Measurements from ENCODE around the gene POLG2. TPM values are rescaled to one million over a fixed set of nuclear protein-coding genes. Genes with fewer than 3 reads are reported as not detected.

POLG2 gene
- total RNA-seq, 3 donors from 2014 or later = 10.8 to 13.5 (median 11.8) TPM

DNA sequence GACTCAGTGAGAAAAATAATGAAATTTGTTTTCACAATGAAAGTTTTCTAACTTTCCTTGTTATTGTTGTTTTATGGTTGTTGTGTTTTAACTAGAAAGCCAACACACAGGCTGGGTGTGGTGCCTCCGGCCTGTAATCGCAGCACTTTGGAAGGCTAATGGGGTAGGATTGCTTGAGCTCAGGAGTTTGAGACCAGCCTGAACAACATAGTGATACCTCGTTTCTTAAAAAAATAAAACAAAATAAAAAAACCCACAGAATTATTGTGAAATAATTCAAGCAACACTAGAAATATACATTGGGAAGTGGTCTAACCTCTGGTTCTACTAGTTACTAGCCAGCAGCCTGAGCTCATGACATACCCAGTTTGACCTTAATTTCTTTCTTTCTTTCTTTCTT lies 47.3 kb downstream of the POLG2 start:
- H3K4me3 ChIP-seq = no peak overlapping the region
- no peaks in the 10 kb centered on the region for H3K36me3 ChIP-seq (ENCODE audit: low read depth)
- intact Hi-C loops (cut with DNase I, micrococcal nuclease) = no loop called here
- peaks cover 3% of the 10 kb centered on the region for H3K4me1 ChIP-seq (ENCODE audit: low read depth)
- DNase-seq = no peak
- ATAC-seq = no peak
- TF ChIP-seq, protein P1, sequence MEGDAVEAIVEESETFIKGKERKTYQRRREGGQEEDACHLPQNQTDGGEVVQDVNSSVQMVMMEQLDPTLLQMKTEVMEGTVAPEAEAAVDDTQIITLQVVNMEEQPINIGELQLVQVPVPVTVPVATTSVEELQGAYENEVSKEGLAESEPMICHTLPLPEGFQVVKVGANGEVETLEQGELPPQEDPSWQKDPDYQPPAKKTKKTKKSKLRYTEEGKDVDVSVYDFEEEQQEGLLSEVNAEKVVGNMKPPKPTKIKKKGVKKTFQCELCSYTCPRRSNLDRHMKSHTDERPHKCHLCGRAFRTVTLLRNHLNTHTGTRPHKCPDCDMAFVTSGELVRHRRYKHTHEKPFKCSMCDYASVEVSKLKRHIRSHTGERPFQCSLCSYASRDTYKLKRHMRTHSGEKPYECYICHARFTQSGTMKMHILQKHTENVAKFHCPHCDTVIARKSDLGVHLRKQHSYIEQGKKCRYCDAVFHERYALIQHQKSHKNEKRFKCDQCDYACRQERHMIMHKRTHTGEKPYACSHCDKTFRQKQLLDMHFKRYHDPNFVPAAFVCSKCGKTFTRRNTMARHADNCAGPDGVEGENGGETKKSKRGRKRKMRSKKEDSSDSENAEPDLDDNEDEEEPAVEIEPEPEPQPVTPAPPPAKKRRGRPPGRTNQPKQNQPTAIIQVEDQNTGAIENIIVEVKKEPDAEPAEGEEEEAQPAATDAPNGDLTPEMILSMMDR (IDR thresholded peaks at IDR 0.05) = no peak
- no peaks in the 10 kb centered on the region for H3K9me3 ChIP-seq

DNA sequence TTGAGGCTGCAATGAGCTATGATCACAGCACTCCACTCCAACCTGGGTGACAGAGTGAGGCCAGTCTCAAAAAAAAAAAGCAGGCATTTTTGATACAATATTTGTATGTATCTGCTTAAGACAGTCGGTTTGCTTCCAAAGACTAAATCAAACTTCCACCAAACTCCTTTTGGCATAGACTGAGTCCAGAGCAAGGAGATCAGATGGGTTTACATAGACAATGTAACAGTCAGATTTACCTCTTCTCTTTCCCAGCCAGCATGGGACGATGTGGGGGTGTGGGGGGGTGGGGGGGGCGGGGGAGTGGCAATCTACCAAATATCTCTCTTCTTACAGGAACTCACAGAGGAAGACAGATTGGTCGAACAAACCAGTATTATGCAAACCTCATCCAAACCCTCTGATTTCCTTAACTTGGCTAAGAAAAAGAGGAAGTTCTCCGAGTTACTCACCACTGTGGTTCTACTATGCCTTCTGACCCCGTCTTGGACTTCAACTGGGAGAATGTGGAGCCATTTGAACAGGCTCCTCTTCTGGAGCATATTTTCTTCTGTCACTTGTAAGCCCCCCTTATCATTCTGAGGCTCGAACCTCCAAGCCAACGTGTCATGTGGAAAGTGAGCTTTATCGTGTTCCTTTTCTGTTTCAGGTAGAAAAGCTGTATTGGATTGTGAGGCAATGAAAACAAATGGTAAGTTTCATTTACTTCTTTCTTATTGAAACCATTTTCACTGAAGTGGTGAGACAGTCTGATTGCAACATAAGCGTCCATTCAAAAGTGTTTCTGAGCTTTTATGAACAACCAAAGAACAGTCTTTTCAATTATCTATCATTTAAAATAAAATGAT lies 48.0 kb downstream of the POLG2 start, which contains the start of gene MILR1:
TSS of gene MILR1 (plus strand) at position 451 of the 848 bp plus-strand sequence. CDS start at position 505, 54 bp downstream.
- ATAC-seq (peak; percentile 95), DNase-seq (peak in 1 of 3 donors; percentile 45)
- Histone ChIP-seq H3K36me3 (ENCODE audit: low read depth) (no peaks in the 10 kb centered on the region), H3K4me1 (ENCODE audit: low read depth) (peaks cover 3% of the 10 kb centered on the region), H3K4me3 (no peak within 1 kb of the TSS), H3K9me3 (no peaks in the 10 kb centered on the region)
- TF ChIP-seq, protein P1 (IDR thresholded peaks at IDR 0.05) = no peak
- intact Hi-C loops (cut with DNase I, micrococcal nuclease) = no loop called here

DNA sequence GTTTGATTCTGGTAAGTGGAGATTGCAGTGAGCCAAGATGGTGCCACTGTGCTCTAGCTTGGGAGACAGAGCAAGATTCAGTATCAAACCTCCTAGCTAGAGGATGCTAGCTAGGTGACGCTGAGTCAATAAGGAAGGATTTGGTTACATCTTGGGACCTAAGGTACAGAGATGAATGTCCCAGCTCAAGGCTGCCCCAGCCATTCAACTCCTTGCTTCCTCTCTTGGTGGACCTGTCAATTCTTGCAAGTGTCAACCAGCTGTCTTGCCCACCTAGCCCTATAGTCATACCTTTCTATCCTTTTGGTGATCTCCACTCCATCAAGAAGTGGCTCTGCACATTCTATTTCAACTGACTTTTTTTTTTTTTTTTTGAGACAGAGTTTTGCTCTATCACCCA lies 49.3 kb downstream of the POLG2 start:
- DNase-seq (no peak), ATAC-seq (no peak)
- H3K4me1 ChIP-seq (ENCODE audit: low read depth) = peaks cover 3% of the 10 kb centered on the region
- H3K4me3 ChIP-seq = no peak overlapping the region
- H3K36me3 ChIP-seq (ENCODE audit: low read depth) = no peaks in the 10 kb centered on the region
- TF ChIP-seq, protein P1 (IDR thresholded peaks at IDR 0.05) = no peak
- intact Hi-C loops (cut with DNase I, micrococcal nuclease) = no loop called here
- H3K9me3 ChIP-seq = no peaks in the 10 kb centered on the region

DNA sequence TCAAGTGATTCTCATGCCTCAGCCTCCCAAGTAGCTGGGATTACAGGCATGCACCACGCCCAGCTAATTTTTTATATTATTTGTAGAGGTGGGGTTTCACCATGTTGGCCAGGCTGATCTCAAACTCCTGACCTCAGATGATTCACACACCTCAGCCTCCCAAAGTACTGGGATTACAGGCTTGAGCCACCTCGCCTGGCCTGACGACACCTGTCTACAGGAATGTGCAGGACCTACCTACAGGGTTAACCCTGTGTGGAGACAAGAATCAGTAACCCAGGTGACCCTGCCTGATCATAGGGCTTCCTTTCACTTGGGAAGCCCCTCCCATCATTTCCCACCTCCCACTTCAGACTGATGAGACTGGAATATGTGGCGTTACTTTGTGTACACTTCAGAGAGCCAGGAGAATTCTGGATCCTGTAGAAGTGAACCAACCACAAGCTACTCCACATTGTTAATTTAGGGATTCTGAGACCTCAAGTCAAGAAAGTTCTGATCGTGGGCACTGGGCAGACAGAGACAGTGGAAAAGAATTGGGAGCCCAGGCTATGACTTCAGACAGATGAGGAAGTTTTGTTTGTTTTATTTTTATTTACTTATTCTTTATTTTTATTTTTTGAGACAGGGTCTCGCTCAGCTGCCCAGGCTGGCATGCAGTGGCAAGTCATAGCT lies 53.6 kb downstream of the POLG2 start:
- H3K36me3 ChIP-seq (ENCODE audit: low read depth) = no peaks in the 10 kb centered on the region
- ATAC-seq (peak; percentile 53), DNase-seq (no peak)
- no peak overlapping the region for H3K4me3 ChIP-seq
- peaks cover 9% of the 10 kb centered on the region for H3K9me3 ChIP-seq
- TF ChIP-seq, protein P1 (IDR thresholded peaks at IDR 0.05) = no peak
- no peaks in the 10 kb centered on the region for H3K4me1 ChIP-seq (ENCODE audit: low read depth)
- intact Hi-C loops (cut with DNase I, micrococcal nuclease) = no loop called here

DNA sequence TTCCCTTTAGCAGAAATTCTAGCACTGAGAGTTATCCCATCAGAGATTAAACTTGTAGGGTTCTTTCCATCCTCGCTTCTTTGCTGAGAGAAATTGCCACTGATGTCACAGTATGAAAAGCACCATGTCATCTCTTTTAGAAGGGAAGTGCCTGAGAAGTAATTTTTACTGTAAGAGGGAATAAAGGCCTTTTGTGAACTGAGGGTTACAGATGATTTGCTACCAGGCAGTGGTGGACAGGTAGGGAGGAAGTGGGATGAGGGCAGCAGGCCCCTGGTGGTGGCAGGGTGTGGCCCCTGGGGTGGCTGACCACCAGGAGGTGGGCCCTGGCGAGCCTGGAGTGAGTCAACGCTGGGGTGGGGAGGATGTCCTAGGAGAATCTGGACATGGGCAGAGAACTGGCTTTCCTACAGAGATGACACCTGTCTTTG lies 54.3 kb downstream of the POLG2 start:
- DNase-seq (no peak), ATAC-seq (peak; percentile 41)
- H3K36me3 ChIP-seq (ENCODE audit: low read depth) = no peaks in the 10 kb centered on the region
- no peak overlapping the region for H3K4me3 ChIP-seq
- TF ChIP-seq, protein P1 (IDR thresholded peaks at IDR 0.05) = no peak
- H3K4me1 ChIP-seq (ENCODE audit: low read depth) = no peaks in the 10 kb centered on the region
- intact Hi-C loops (cut with DNase I, micrococcal nuclease) = no loop called here
- H3K9me3 ChIP-seq = peaks cover 16% of the 10 kb centered on the region

All from mucosa of descending colon (tissue), 3 donors.